ENCODE data around the gene CCL2.

GRCh38 chr17:34254146-34254545 lies 939 bp upstream of the CCL2 start:
- no peak for TF ChIP-seq RAD21 (IDR thresholded peaks at IDR 0.05; ENCODE audit: low read depth)
- no peak for TF ChIP-seq YY1 (IDR thresholded peaks at IDR 0.05; ENCODE audit: low read depth)
- no peak for TF ChIP-seq EP300 (IDR thresholded peaks at IDR 0.05; ENCODE audit: borderline replicate concordance)
- no peak for TF ChIP-seq FOXM1 (IDR thresholded peaks at IDR 0.05; ENCODE audit: borderline replicate concordance, low read depth)
- no peak for TF ChIP-seq ZBTB7A (IDR thresholded peaks at IDR 0.05; ENCODE audit: low read depth)

All from Ishikawa (cell line).